Glutamatergic neuron (in vitro differentiated cells): ENCODE results near the gene ARFGAP3. TPM values are rescaled to one million over a fixed set of nuclear protein-coding genes. Genes with fewer than 3 reads are reported as not detected.

Source experiments
- DNase-seq: peaks from one replicate; pipeline ENCODE4 v3.0.0; 2022
- H3K27ac Mint-ChIP-seq: one replicate; pipeline ENCODE4 v1.8.0; 2020; ENCODE audit warnings: mild to moderate bottlenecking, mixed read lengths, inconsistent platforms; ENCODE audit not compliant: unreplicated experiment
- H3K27me3 Mint-ChIP-seq: one replicate; pipeline ENCODE4 v1.8.0; 2020; ENCODE audit warnings: mild to moderate bottlenecking, moderate library complexity, mixed read lengths, inconsistent platforms; ENCODE audit not compliant: unreplicated experiment
- H3K36me3 Mint-ChIP-seq: one replicate; pipeline ENCODE4 v1.8.0; 2020; ENCODE audit warnings: mild to moderate bottlenecking, mixed read lengths, inconsistent platforms; ENCODE audit not compliant: unreplicated experiment
- H3K4me1 Mint-ChIP-seq: one replicate; pipeline ENCODE4 v1.8.0; 2020; ENCODE audit warnings: mild to moderate bottlenecking, low read depth, mixed read lengths, inconsistent platforms; ENCODE audit not compliant: unreplicated experiment
- H3K4me3 Mint-ChIP-seq: one replicate; pipeline ENCODE4 v1.8.0; 2020; ENCODE audit warnings: mild to moderate bottlenecking, mixed read lengths, inconsistent platforms; ENCODE audit not compliant: unreplicated experiment
- H3K9me3 Mint-ChIP-seq: one replicate; pipeline ENCODE4 v1.8.0; 2020; ENCODE audit warnings: mild to moderate bottlenecking, moderate library complexity, mixed read lengths, inconsistent platforms; ENCODE audit not compliant: unreplicated experiment
- total RNA-seq: library from RNA; stranded (reverse); fragmentation: NEBNext Ultra II Directional; extraction: Animal tissue kit (Norgen Biotek cat#: 25700); gene quantifications from one replicate; pipeline ENCODE4 v1.2.1, GENCODE V29; 2021; ENCODE audit not compliant: unreplicated experiment
- TF ChIP-seq, protein P1 (sequence below): fragments of 200-600 bp; sonication (generic); IDR thresholded peaks from one replicate; pipeline ENCODE4 v1.5.0; 2021; ENCODE audit not compliant: partially characterized antibody, unreplicated experiment

The ARFGAP3 gene
- total RNA-seq, 1 donor from 2014 or later, result 18.4 TPM

DNA sequence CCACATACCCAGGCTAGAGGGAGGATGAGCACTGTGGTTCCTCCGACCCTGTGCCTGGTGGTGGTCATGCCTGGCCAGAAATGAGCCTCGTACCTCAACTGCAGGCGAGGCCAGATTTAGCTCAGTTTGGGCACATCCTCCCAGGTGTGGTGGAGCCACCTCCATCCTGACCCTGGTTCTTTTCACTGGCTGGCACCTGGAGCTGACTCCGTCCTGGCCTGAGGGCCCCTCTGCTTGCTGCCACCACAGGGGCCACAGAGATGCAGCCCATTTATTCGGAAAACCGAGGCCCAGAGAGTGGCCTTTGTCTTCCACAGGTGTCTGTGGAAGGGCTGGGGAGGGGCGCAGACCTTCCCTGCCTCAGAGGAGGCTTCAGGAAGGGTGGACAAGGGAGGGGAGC lies 9.0 kb upstream of the ARFGAP3 start:
- no peak for DNase-seq
- TF ChIP-seq, protein P1, sequence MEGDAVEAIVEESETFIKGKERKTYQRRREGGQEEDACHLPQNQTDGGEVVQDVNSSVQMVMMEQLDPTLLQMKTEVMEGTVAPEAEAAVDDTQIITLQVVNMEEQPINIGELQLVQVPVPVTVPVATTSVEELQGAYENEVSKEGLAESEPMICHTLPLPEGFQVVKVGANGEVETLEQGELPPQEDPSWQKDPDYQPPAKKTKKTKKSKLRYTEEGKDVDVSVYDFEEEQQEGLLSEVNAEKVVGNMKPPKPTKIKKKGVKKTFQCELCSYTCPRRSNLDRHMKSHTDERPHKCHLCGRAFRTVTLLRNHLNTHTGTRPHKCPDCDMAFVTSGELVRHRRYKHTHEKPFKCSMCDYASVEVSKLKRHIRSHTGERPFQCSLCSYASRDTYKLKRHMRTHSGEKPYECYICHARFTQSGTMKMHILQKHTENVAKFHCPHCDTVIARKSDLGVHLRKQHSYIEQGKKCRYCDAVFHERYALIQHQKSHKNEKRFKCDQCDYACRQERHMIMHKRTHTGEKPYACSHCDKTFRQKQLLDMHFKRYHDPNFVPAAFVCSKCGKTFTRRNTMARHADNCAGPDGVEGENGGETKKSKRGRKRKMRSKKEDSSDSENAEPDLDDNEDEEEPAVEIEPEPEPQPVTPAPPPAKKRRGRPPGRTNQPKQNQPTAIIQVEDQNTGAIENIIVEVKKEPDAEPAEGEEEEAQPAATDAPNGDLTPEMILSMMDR, result no peak
- Mint-ChIP-seq H3K4me1 (no peaks in the 10 kb centered on the region), H3K27ac (no peak overlapping the region), H3K36me3 (no peaks in the 10 kb centered on the region), H3K4me3 (no peak overlapping the region), H3K27me3 (peaks cover 3% of the 10 kb centered on the region), H3K9me3 (no peaks in the 10 kb centered on the region)

DNA sequence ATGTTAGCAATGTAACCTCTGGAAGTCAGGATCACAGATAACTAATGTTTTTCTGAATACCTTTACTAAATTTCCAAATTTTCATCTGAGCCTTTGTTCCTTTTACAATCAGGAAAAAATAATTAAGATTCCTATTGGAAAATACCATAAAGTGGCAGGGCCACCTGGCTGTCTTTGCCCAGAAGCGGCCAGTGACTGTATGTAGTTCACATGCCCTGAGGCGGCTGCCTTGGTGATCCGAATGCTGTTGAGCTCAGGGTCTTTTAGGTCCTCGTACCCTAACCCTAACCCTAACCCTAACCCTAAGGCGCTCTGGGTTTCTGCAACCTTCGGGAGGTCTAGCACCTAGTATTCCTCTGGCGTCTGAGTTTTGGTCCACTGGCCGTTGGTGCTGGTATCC lies 8.5 kb upstream of the ARFGAP3 start:
- Mint-ChIP-seq H3K4me1 (no peaks in the 10 kb centered on the region), H3K27ac (no peak overlapping the region), H3K27me3 (peaks cover 3% of the 10 kb centered on the region), H3K9me3 (no peaks in the 10 kb centered on the region), H3K36me3 (no peaks in the 10 kb centered on the region), H3K4me3 (no peak overlapping the region)
- no peak for DNase-seq
- TF ChIP-seq, protein P1, result no peak

DNA sequence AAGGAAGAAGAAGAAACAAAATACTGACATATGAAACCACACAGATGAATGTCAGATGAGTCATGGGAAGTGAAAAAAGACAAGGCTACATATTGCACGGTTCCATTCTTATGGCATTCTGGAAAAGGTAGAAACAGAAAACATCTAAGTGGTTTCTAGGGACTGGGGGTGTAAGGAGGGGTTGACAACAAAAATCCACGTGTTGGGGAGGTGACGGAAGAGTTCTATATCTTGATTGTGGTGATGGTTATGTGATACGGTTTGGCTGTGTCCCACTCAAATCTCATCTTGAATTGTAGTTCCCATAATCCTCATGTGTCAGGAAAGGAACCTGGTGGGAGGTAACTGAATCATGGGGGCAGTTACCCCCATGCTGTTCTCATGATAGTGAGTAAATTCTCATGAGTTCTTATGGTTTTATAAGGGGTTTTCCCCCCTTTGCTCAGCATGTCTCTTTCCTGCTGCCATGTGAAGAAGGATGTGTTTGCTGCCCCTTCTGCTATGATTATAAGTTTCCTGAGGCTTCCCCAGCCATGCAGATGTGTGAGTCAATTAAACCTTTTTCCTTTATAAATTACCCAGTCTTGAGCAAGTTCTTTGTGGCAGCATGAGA lies 6.4 kb upstream of the ARFGAP3 start:
- no peaks in the 10 kb centered on the region for H3K9me3 Mint-ChIP-seq
- no peaks in the 10 kb centered on the region for H3K36me3 Mint-ChIP-seq
- H3K4me3 Mint-ChIP-seq, result no peak overlapping the region
- no peak for DNase-seq
- peaks cover 2% of the 10 kb centered on the region for H3K27me3 Mint-ChIP-seq
- no peak overlapping the region for H3K27ac Mint-ChIP-seq
- TF ChIP-seq, protein P1, result no peak
- no peaks in the 10 kb centered on the region for H3K4me1 Mint-ChIP-seq

DNA sequence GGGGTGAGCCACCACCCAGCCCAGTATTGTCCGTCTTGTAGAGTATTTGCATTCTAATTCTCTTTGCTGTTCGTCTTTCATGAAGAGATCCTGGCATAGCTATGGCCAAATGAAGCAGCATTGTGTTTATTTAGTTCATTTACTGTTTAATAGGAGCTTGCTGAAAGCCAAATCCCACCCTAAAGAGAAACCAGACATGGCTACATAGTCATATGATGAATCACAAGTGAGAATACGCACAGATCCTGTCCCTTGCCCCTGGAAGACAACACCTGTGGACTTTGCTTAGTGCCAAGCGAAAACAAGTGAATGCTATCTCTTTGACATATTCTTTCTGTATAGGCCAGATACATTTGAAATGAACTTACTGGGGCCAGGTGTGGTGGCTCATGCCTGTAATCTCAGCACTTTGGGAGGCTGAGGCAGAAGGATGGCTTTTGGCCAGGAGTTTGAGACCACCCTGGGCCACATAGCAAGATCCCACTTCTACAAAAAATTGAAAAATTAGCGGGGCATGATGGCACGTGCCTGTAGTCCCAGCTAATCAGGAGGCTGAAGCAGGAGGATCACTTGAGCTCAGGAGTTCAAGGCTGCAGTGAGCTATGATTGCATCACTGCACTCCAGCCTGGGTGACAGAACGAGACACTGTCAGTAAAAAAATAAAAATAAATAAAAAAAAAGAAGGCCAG lies 5.1 kb upstream of the ARFGAP3 start:
- H3K36me3 Mint-ChIP-seq, result no peaks in the 10 kb centered on the region
- no peak for DNase-seq
- no peak overlapping the region for H3K27ac Mint-ChIP-seq
- TF ChIP-seq, protein P1, result no peak
- H3K4me1 Mint-ChIP-seq, result no peaks in the 10 kb centered on the region
- no peak overlapping the region for H3K4me3 Mint-ChIP-seq
- no peaks in the 10 kb centered on the region for H3K27me3 Mint-ChIP-seq
- H3K9me3 Mint-ChIP-seq, result peaks cover 1% of the 10 kb centered on the region

DNA sequence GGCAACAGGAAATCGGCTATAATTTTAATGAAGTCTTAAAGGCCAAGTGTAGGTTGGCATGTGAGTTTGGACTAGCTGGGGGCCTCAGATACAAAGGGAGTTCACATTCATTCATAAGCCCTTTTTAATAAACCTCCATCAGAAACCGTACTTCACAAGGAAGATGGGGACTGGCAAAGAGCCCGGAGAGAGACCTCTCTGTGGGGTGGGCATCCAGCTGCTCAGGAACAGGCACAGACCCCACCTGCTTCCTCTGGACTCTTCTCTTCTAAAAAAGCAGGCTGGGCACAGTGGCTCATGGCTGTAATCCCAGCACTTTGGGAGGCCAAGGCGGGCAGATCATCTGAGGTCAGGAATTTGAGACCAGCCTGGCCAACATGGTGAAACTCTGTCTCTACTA lies 3.9 kb upstream of the ARFGAP3 start:
- Mint-ChIP-seq H3K27ac (no peak overlapping the region), H3K4me1 (no peaks in the 10 kb centered on the region), H3K36me3 (no peaks in the 10 kb centered on the region), H3K4me3 (no peak overlapping the region), H3K9me3 (peaks cover 3% of the 10 kb centered on the region), H3K27me3 (no peaks in the 10 kb centered on the region)
- no peak for DNase-seq
- TF ChIP-seq, protein P1, result no peak
